LNCaP clone FGC (cell line): ENCODE data around the gene RASSF4.
"Not testable (repeated sequence)": the region's sequence is repeated elsewhere in the genome, so short reads cannot be mapped to it uniquely, and the experiment has no call there.

Source experiments
- DNase-seq: peaks from one replicate; pipeline ENCODE4 v3.0.0-alpha.2; 2011; ENCODE audit warnings: low read depth
- H3K4me3 ChIP-seq: 2 replicates; pipeline ENCODE4 v1.5.1; 2011; ENCODE audit warnings: mild to moderate bottlenecking, low read depth, low read length, control low read depth
- CTCF ChIP-seq: IDR thresholded peaks from 2 replicates; pipeline ENCODE4 v1.5.1; 2012; ENCODE audit warnings: mild to moderate bottlenecking; ENCODE audit not compliant: control insufficient read depth, insufficient read depth; ENCODE audit errors: extremely low read depth

The RASSF4 gene

GRCh38 chr10:45008524-45009161, 49.0 kb downstream of the RASSF4 start:
- peak; percentile 71 for DNase-seq
- peak; percentile 93 for TF ChIP-seq CTCF
- H3K4me3 ChIP-seq: no peak overlapping the region

GRCh38 chr10:45014557-45014956, 55.0 kb downstream of the RASSF4 start:
- not testable (repeated sequence) for DNase-seq, H3K4me3 ChIP-seq

GRCh38 chr10:45015590-45015989, 56.0 kb downstream of the RASSF4 start:
- H3K4me3 ChIP-seq: no peak overlapping the region
- DNase-seq: no peak
- no peak for TF ChIP-seq CTCF

GRCh38 chr10:45023426-45023825, 63.8 kb downstream of the RASSF4 start:
- no peak for TF ChIP-seq CTCF
- no peak for DNase-seq
- H3K4me3 ChIP-seq: no peak overlapping the region

- no peak for TF ChIP-seq CTCF
- no peak for DNase-seq
These were observed 74.7 kb downstream of the RASSF4 start for GRCh38 chr10:45034301-45034700.

GRCh38 chr10:45035673-45036072, 76.1 kb downstream of the RASSF4 start:
- TF ChIP-seq CTCF: no peak
- H3K4me3 ChIP-seq: no peak overlapping the region
- no peak for DNase-seq

More at GRCh38 chr10:45034301-45034700, 74.7 kb downstream of the RASSF4 start:
- H3K4me3 ChIP-seq: no peak overlapping the region

GRCh38 chr10:45040921-45041542, 81.4 kb downstream of the RASSF4 start:
- no peak for DNase-seq
- H3K4me3 ChIP-seq: no peak overlapping the region
- no peak for TF ChIP-seq CTCF
